OCI-LY7 (cell line): ENCODE measurements around the gene SPNS2. TPM values are rescaled to one million over a fixed set of nuclear protein-coding genes. Genes with fewer than 3 reads are reported as not detected.

Source experiments
- BruUV-seq: library from RNA; stranded (reverse); fragments of 400-500 nt; replicated peaks from 2 replicates; lab custom pipeline; 2021; lab: Mats Ljungman, UMichigan
- CTCF ChIA-PET: fragments of 300-600 bp; sonication (Branson Sonifier 250); formaldehyde crosslinking; loops from one replicate; lab custom pipeline; 2022; ENCODE audit warnings: antibody characterized with exemption; ENCODE audit not compliant: unreplicated experiment; lab: Charles Lee
- POLR2A ChIA-PET: fragments of 300-600 bp; sonication (Branson Sonifier 250); formaldehyde crosslinking; loops from one replicate; lab custom pipeline; 2022; ENCODE audit warnings: antibody characterized with exemption; lab: Charles Lee
- DNase-seq: peaks from one replicate; pipeline ENCODE4 v3.0.0-alpha.2; 2015; ENCODE audit warnings: low spot score
- H2AFZ ChIP-seq: fragments of 200-600 bp; sonication (generic), shearing (Covaris generic); 2 replicates; pipeline ENCODE4 v1.6.1; 2014; ENCODE audit warnings: mild to moderate bottlenecking, antibody characterized with exemption, low read length, moderate library complexity
- H3K27ac ChIP-seq: fragments of 200-600 bp; sonication (generic); 2 replicates; pipeline ENCODE4 v1.5.1; 2014; ENCODE audit warnings: mixed run types, low read depth, mild to moderate bottlenecking, moderate library complexity, low read length, inconsistent platforms; ENCODE audit not compliant: poor library complexity, severe bottlenecking
- H3K36me3 ChIP-seq: fragments of 200-600 bp; sonication (generic); 2 replicates; pipeline ENCODE4 v1.6.1; 2014; ENCODE audit warnings: mild to moderate bottlenecking, antibody characterized with exemption, low read length, moderate library complexity, mixed read lengths; ENCODE audit not compliant: insufficient read depth
- H3K4me1 ChIP-seq: fragments of 200-600 bp; sonication (generic); 2 replicates; pipeline ENCODE4 v1.5.1; 2014; ENCODE audit warnings: mild to moderate bottlenecking, low read length; ENCODE audit not compliant: insufficient read depth, poor library complexity, severe bottlenecking
- H3K4me2 ChIP-seq: fragments of 200-600 bp; sonication (generic); 2 replicates; pipeline ENCODE4 v1.6.1; 2014; ENCODE audit warnings: mild to moderate bottlenecking, low read length
- H3K4me3 ChIP-seq: fragments of 200-600 bp; sonication (generic); 2 replicates; pipeline ENCODE4 v1.5.1; 2014; ENCODE audit warnings: mild to moderate bottlenecking, low read depth, low read length; ENCODE audit not compliant: poor library complexity, severe bottlenecking
- H3K79me2 ChIP-seq: fragments of 200-600 bp; sonication (generic); 2 replicates; pipeline ENCODE4 v1.6.1; 2016; ENCODE audit warnings: low read depth, mild to moderate bottlenecking, low read length, moderate library complexity, mixed read lengths; ENCODE audit not compliant: insufficient read depth
- H3K9me2 ChIP-seq: fragments of 200-600 bp; sonication (generic); 2 replicates; pipeline ENCODE4 v1.6.1; 2016; ENCODE audit warnings: mild to moderate bottlenecking, low read length, mixed read lengths; ENCODE audit not compliant: insufficient read depth
- H3K9me3 ChIP-seq: fragments of 200-600 bp; sonication (generic); 2 replicates; pipeline ENCODE4 v1.6.1; 2014; ENCODE audit warnings: mild to moderate bottlenecking, mixed run types, low read length, mixed read lengths
- H4K20me1 ChIP-seq: fragments of 200-600 bp; sonication (generic); 2 replicates; pipeline ENCODE4 v1.6.1; 2014; ENCODE audit warnings: mild to moderate bottlenecking, antibody characterized with exemption, low read length, moderate library complexity, mixed read lengths; ENCODE audit not compliant: insufficient read depth
- CTCF ChIP-seq: fragments of 200-600 bp; sonication (generic); conservative IDR thresholded peaks from 2 replicates; pipeline ENCODE4 v1.5.1; 2014; ENCODE audit warnings: mild to moderate bottlenecking, antibody characterized with exemption, low read length, moderate library complexity, mixed read lengths
- EZH2phosphoT487 ChIP-seq: fragments of 200-600 bp; sonication (generic); IDR thresholded peaks from 2 replicates; pipeline ENCODE4 v1.6.1; 2018; ENCODE audit warnings: low read depth, borderline replicate concordance, mild to moderate bottlenecking, mixed run types, antibody characterized with exemption, low read length, moderate library complexity, mixed read lengths
- intact Hi-C: fragments of 100-400 bp; cut with micrococcal nuclease; formaldehyde crosslinking; loops from one replicate; pipeline ENCODE4 v1.10.0; 2022; ENCODE audit not compliant: unreplicated experiment
- total RNA-seq, 2 experiments: library from RNA; depleted of rRNA in 1 of 2; stranded (reverse); fragments of >200 nt in 1 of 2; shearing (Covaris generic) in 1 of 2; gene quantifications; 2 replicates each; pipeline ENCODE4 v1.2.3, GENCODE V29; 2014 to 2022

SPNS2 gene
- total RNA-seq, 2 experiments from 2014 or later, result 1.6 to 5.4 TPM

- H3K4me2 ChIP-seq, result peak overlapping the region; percentile 84
- no peaks in the 10 kb centered on the region for H3K9me3 ChIP-seq
- H3K9me2 ChIP-seq, result no peaks in the 10 kb centered on the region
- H3K4me1 ChIP-seq, result peaks cover 32% of the 10 kb centered on the region
- H2AFZ ChIP-seq, result peak overlapping the region; percentile 72; the same call in 1 of the 2 replicates
- intact Hi-C loops, result loop anchor here (2.0 to 5.0 kb wide), 3 partner anchors 33 to 414 kb away; partner anchors contain the start of genes CYB5D2 and ZZEF1
- TF ChIP-seq EZH2phosphoT487, result no peak
- no peak for TF ChIP-seq CTCF
- ChIA-PET CTCF (interaction anchor here (1.1 to 1.3 kb wide), 2 partner anchors 11 to 135 kb away, joined by 3 to 6 read pairs; no protein-coding TSS in a partner anchor), POLR2A (interaction anchor here (0.6 to 1.1 kb wide), 4 partner anchors 8 to 150 kb away, joined by 3 to 4 read pairs (median 4); no protein-coding TSS in a partner anchor)
- peak overlapping the region; percentile 96 for H3K4me3 ChIP-seq
- DNase-seq, result peak; percentile 27
- TSS peak; percentile 98 for BruUV-seq
- peak overlapping the region; percentile 68 for H3K27ac ChIP-seq
- H3K36me3 ChIP-seq, result peaks cover 39% of the 10 kb centered on the region
- H3K79me2 ChIP-seq, result peaks cover 28% of the 10 kb centered on the region
- H4K20me1 ChIP-seq, result no peaks in the 10 kb centered on the region
Measured at GRCh38 chr17:4555873-4556759, 57.4 kb downstream of the SPNS2 start.

GRCh38 chr17:4556996-4557395, 58.3 kb downstream of the SPNS2 start:
- Histone ChIP-seq H4K20me1 (no peaks in the 10 kb centered on the region), H3K4me2 (no peak overlapping the region), H3K4me1 (peaks cover 39% of the 10 kb centered on the region), H3K9me3 (no peaks in the 10 kb centered on the region), H3K27ac (no peak overlapping the region), H3K36me3 (peaks cover 30% of the 10 kb centered on the region), H3K79me2 (peaks cover 28% of the 10 kb centered on the region), H2AFZ (no peak overlapping the region), H3K4me3 (no peak overlapping the region), H3K9me2 (no peaks in the 10 kb centered on the region)
- intact Hi-C loops, result loop anchor here (5.0 kb wide), 1 partner anchor 415 kb away; the partner anchor contains the start of genes CYB5D2 and ZZEF1
- POLR2A ChIA-PET, result interaction anchor here (0.6 to 0.7 kb wide), 3 partner anchors 98 to 392 kb away, joined by 3 to 8 read pairs (median 3); no protein-coding TSS in a partner anchor
- CTCF ChIA-PET, result interaction anchor here (0.6 to 1.3 kb wide), 3 partner anchors 9 to 136 kb away, joined by 3 to 6 read pairs (median 3); no protein-coding TSS in a partner anchor
- TF ChIP-seq EZH2phosphoT487 (no peak), CTCF (no peak)
- DNase-seq, result no peak
- no TSS peak for BruUV-seq
